HepG2 (cell line): ENCODE measurements around the gene DNALI1. TPM values are rescaled to one million over a fixed set of nuclear protein-coding genes. Genes with fewer than 3 reads are reported as not detected.
A peak's percentile ranks its signal among the peaks of the same experiment; 100 is the strongest.

Experiments
- AFF4 ChIP-seq: sonication (generic); formaldehyde crosslinking; IDR thresholded peaks from 2 replicates; pipeline ENCODE4 v1.4.0; 2020; ENCODE audit warnings: missing genetic modification reagents
- ATAD3A ChIP-seq: sonication (generic); formaldehyde crosslinking; IDR thresholded peaks from 2 replicates; pipeline ENCODE4 v1.4.0; 2020; ENCODE audit warnings: missing genetic modification reagents
- CREBL2 ChIP-seq: sonication (generic); formaldehyde crosslinking; IDR thresholded peaks from 2 replicates; pipeline ENCODE4 v1.8.1; 2023; ENCODE audit warnings: missing genetic modification reagents, mild to moderate bottlenecking, borderline replicate concordance
- CSRNP2 ChIP-seq: sonication (generic); formaldehyde crosslinking; conservative IDR thresholded peaks from 2 replicates; pipeline ENCODE4 v1.8.0; 2022; ENCODE audit warnings: low read depth, missing genetic modification reagents
- ELK4 ChIP-seq: sonication (generic); formaldehyde crosslinking; IDR thresholded peaks from 2 replicates; pipeline ENCODE4 v1.9.0; 2021; ENCODE audit warnings: missing genetic modification reagents, borderline replicate concordance
- ETV6 ChIP-seq: sonication (generic); formaldehyde crosslinking; conservative IDR thresholded peaks from 2 replicates; pipeline ENCODE4 v1.4.0; 2020; ENCODE audit warnings: missing genetic modification reagents
- FOSL2 ChIP-seq: sonication (generic); formaldehyde crosslinking; IDR thresholded peaks from 2 replicates; pipeline ENCODE4 v1.4.0; 2020; ENCODE audit warnings: missing genetic modification reagents
- FOXM1 ChIP-seq: sonication (generic); formaldehyde crosslinking; IDR thresholded peaks from 2 replicates; pipeline ENCODE4 v1.5.0; 2020; ENCODE audit warnings: missing genetic modification reagents
- MZF1 ChIP-seq: sonication (generic); formaldehyde crosslinking; IDR thresholded peaks from 2 replicates; pipeline ENCODE4 v1.8.1; 2023; ENCODE audit warnings: mild to moderate bottlenecking, missing genetic modification reagents, borderline replicate concordance
- RCOR2 ChIP-seq: IDR thresholded peaks from 2 replicates; pipeline ENCODE4 v1.6.1; 2016; ENCODE audit warnings: missing biosample characterization, missing genetic modification reagents
- REL ChIP-seq: sonication (generic); formaldehyde crosslinking; conservative IDR thresholded peaks from 2 replicates; pipeline ENCODE4 v1.8.0; 2022; ENCODE audit warnings: mild to moderate bottlenecking, missing genetic modification reagents, moderate library complexity
- TGIF2 ChIP-seq: IDR thresholded peaks from 2 replicates; pipeline ENCODE4 v1.6.1; 2016; ENCODE audit warnings: control low read depth, missing compliant biosample characterization
- TMF1 ChIP-seq: sonication (generic); formaldehyde crosslinking; IDR thresholded peaks from 2 replicates; pipeline ENCODE4 v1.8.1; 2022; ENCODE audit warnings: low read depth, missing genetic modification reagents
- TRAFD1 ChIP-seq: sonication (generic); formaldehyde crosslinking; IDR thresholded peaks from 2 replicates; pipeline ENCODE4 v1.5.1; 2020; ENCODE audit warnings: missing genetic modification reagents, mild to moderate bottlenecking, borderline replicate concordance
- XRCC5 ChIP-seq: fragments of 200-400 bp; formaldehyde crosslinking; optimal IDR thresholded peaks from 2 replicates; pipeline ENCODE3; 2017; ENCODE audit warnings: mild to moderate bottlenecking, low read length
- ZKSCAN8 ChIP-seq: IDR thresholded peaks from 2 replicates; pipeline ENCODE4 v1.6.1; 2016; ENCODE audit warnings: borderline replicate concordance, missing genetic modification reagents, missing compliant biosample characterization
- ZNF670 ChIP-seq: sonication (generic); formaldehyde crosslinking; IDR thresholded peaks from 2 replicates; pipeline ENCODE4 v1.8.0; 2022; ENCODE audit warnings: mild to moderate bottlenecking, missing genetic modification reagents, borderline replicate concordance
- ZNF691 ChIP-seq: sonication (generic); formaldehyde crosslinking; IDR thresholded peaks from 2 replicates; pipeline ENCODE4 v1.4.0; 2020; ENCODE audit warnings: missing genetic modification reagents, low read depth, mild to moderate bottlenecking, borderline replicate concordance
- polyA plus RNA-seq, 8 experiments: library from polyadenylated mRNA; depleted of rRNA in 3 of 8; stranded (reverse) in 7 of 8; unstranded in 1 of 8; fragments of >200 nt; fragmentation: Illumina TruSeq in 4 of 8; extraction: Trizol in 4 of 8; gene quantifications; 2 replicates each; pipeline versions ENCODE4 v1.2.1 to v1.2.3, GENCODE V29; 2011 to 2016; ENCODE audit warnings: low read depth in 4 of 8, missing spikeins in 1 of 8, mixed read lengths in 1 of 8; ENCODE audit not compliant: insufficient read depth in 1 of 8
- total RNA-seq, 5 experiments: library from RNA; depleted of rRNA; stranded (reverse); fragments of >200 nt; fragmentation: Illumina TruSeq; extraction: Trizol; gene quantifications; 2 replicates each; pipeline ENCODE4 v1.2.3, GENCODE V29; 2016; ENCODE audit warnings: low read depth in 1 of 5

The DNALI1 gene
- total and polyA plus RNA-seq, 2 of the 13 experiments (the other 11 are each of a cell fraction or from before 2014, with no cell fraction given) = 0.42 to 0.70 TPM

DNA sequence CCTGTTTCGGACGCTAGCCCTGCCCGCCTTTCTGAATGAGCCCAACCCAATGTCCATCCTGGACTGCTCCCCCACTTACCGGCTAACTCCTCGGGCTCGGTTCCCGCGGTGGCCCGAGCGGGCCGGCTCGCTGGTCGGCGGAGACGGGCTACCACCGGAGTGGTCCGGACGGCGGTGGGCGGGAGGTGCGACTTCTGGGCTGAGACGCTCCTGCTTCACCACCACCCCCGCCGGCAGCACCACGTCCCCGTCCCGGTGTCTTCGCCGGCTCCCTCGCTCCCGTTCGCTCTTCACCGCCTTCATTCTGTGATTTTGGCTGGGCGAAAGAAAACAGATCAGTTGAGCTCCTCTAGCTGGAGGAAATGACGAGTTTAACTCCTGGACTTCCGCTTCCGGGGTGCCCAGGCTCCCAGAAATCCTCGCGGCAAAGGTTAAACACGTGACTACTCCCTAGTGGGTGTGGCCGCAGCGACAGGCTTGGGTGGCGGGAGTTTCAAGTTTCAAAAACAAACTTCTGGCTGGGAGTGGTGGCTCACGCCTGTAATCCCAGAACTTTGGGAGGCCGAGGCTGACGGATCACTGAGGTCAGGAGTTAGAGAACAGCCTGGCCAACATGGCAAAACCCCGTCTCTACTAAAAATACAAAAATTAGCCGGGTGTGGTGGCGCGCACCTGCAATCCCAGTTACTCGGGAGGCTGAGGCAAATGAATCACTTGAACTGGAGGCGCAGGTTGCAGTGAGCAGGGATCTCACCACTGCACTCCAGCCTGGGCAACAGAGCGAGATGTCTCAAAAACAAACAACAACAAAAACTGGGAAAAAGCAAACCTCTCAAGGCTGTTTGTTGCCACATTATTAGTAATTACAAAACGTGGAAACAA, 2.6 kb upstream of the DNALI1 start, which contains the start of gene SNIP1 (continued):
- TF ChIP-seq AFF4 (CRISPR knock-in tag) (no peak), RCOR2 (0 out of 2 replicates have a peak, but pooled peaks have one; percentile 51), CSRNP2 (CRISPR knock-in tag) (no peak), FOXM1 (CRISPR knock-in tag) (peak; percentile 96), ETV6 (no peak), REL (CRISPR knock-in tag) (no peak), ZNF670 (CRISPR knock-in tag) (peak; percentile 64; the same call in 1 of the 2 replicates), ELK4 (CRISPR knock-in tag) (no peak), TGIF2 (CRISPR knock-in tag) (peak; percentile 72; the same call in 1 of the 2 replicates), MZF1 (no peak), XRCC5 (no peak), ZNF691 (CRISPR knock-in tag) (no peak), CREBL2 (0 out of 2 replicates have a peak, but pooled peaks have one; percentile 47), TRAFD1 (no peak), TMF1 (CRISPR knock-in tag) (peak; percentile 37; the same call in 1 of the 2 replicates), ZKSCAN8 (CRISPR knock-in tag) (peak; percentile 51; the same call in 1 of the 2 replicates), ATAD3A (CRISPR knock-in tag) (no peak), FOSL2 (peak; percentile 45; the same call in 1 of the 2 replicates)
